Glutamatergic neuron (in vitro differentiated cells): Measurements from ENCODE around the gene GABRB1. TPM values are rescaled to one million over a fixed set of nuclear protein-coding genes. Genes with fewer than 3 reads are reported as not detected.

Experiments used
- DNase-seq: peaks from one replicate; pipeline ENCODE4 v3.0.0; 2022
- H3K27ac Mint-ChIP-seq: one replicate; pipeline ENCODE4 v1.8.0; 2020; ENCODE audit warnings: mild to moderate bottlenecking, mixed read lengths, inconsistent platforms; ENCODE audit not compliant: unreplicated experiment
- H3K27me3 Mint-ChIP-seq: one replicate; pipeline ENCODE4 v1.8.0; 2020; ENCODE audit warnings: mild to moderate bottlenecking, moderate library complexity, mixed read lengths, inconsistent platforms; ENCODE audit not compliant: unreplicated experiment
- H3K36me3 Mint-ChIP-seq: one replicate; pipeline ENCODE4 v1.8.0; 2020; ENCODE audit warnings: mild to moderate bottlenecking, mixed read lengths, inconsistent platforms; ENCODE audit not compliant: unreplicated experiment
- H3K4me1 Mint-ChIP-seq: one replicate; pipeline ENCODE4 v1.8.0; 2020; ENCODE audit warnings: mild to moderate bottlenecking, low read depth, mixed read lengths, inconsistent platforms; ENCODE audit not compliant: unreplicated experiment
- H3K4me3 Mint-ChIP-seq: one replicate; pipeline ENCODE4 v1.8.0; 2020; ENCODE audit warnings: mild to moderate bottlenecking, mixed read lengths, inconsistent platforms; ENCODE audit not compliant: unreplicated experiment
- H3K9me3 Mint-ChIP-seq: one replicate; pipeline ENCODE4 v1.8.0; 2020; ENCODE audit warnings: mild to moderate bottlenecking, moderate library complexity, mixed read lengths, inconsistent platforms; ENCODE audit not compliant: unreplicated experiment
- total RNA-seq: library from RNA; stranded (reverse); fragmentation: NEBNext Ultra II Directional; extraction: Animal tissue kit (Norgen Biotek cat#: 25700); gene quantifications from one replicate; pipeline ENCODE4 v1.2.1, GENCODE V29; 2021; ENCODE audit not compliant: unreplicated experiment
- TF ChIP-seq, protein P1 (sequence below): fragments of 200-600 bp; sonication (generic); IDR thresholded peaks from one replicate; pipeline ENCODE4 v1.5.0; 2021; ENCODE audit not compliant: partially characterized antibody, unreplicated experiment

GABRB1 gene
- total RNA-seq, 1 donor from 2014 or later: 4.9 TPM

GRCh38 chr4:47010347-47010911 is 20.9 kb upstream of the GABRB1 start:
- no peaks in the 10 kb centered on the region for H3K27me3 Mint-ChIP-seq
- no peak overlapping the region for H3K27ac Mint-ChIP-seq
- H3K9me3 Mint-ChIP-seq: no peaks in the 10 kb centered on the region
- no peak overlapping the region for H3K4me3 Mint-ChIP-seq
- no peak for DNase-seq
- no peaks in the 10 kb centered on the region for H3K36me3 Mint-ChIP-seq
- TF ChIP-seq, protein P1, sequence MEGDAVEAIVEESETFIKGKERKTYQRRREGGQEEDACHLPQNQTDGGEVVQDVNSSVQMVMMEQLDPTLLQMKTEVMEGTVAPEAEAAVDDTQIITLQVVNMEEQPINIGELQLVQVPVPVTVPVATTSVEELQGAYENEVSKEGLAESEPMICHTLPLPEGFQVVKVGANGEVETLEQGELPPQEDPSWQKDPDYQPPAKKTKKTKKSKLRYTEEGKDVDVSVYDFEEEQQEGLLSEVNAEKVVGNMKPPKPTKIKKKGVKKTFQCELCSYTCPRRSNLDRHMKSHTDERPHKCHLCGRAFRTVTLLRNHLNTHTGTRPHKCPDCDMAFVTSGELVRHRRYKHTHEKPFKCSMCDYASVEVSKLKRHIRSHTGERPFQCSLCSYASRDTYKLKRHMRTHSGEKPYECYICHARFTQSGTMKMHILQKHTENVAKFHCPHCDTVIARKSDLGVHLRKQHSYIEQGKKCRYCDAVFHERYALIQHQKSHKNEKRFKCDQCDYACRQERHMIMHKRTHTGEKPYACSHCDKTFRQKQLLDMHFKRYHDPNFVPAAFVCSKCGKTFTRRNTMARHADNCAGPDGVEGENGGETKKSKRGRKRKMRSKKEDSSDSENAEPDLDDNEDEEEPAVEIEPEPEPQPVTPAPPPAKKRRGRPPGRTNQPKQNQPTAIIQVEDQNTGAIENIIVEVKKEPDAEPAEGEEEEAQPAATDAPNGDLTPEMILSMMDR: no peak
- H3K4me1 Mint-ChIP-seq: no peaks in the 10 kb centered on the region

DNA sequence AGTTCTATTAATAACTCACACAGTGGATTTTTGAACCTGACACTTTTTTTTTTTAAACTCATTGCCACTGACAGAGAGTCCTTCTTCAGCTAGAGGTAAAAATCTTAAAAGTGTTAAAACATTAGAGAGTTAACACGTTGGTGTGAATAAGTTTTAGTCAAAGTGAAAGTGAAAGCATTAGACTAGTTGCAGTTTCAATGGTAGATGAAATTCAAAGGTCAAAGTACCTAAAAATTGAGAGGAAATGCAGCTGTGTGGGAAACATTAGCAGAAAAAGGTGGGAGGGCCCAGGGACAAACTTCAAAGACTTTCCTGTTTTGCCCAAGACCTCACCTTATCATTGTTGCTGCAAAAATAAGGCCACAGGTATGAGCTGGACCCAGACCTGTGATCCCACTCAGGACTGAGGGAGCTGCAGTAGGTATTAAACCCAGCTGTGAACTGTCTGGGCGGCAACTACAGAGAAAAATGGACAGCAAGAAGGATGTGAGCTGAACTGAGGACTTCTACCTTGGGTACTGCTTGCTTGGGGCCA is 20.4 kb upstream of the GABRB1 start:
- no peak overlapping the region for H3K4me3 Mint-ChIP-seq
- H3K36me3 Mint-ChIP-seq: no peaks in the 10 kb centered on the region
- no peak for DNase-seq
- H3K27me3 Mint-ChIP-seq: no peaks in the 10 kb centered on the region
- no peaks in the 10 kb centered on the region for H3K4me1 Mint-ChIP-seq
- no peak overlapping the region for H3K27ac Mint-ChIP-seq
- TF ChIP-seq, protein P1: no peak
- H3K9me3 Mint-ChIP-seq: no peaks in the 10 kb centered on the region

DNA sequence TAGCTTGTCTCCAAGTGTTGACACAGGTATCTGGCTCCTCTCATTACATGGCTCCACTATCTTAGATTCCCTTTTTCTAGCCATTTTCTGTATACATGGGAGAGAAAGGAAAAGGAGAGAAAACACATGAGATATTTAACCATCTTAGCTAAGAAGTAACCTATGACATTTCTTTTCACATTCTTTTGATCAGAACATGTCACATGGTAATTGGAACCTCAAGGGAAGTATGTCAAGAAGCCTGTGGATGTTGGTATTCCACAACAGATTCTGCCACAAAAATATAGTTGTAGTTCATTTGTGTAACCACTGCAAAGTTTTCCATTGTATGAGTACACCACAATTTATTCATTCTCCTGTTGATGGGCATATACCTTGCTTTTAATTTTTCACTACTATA is 18.7 kb upstream of the GABRB1 start:
- no peaks in the 10 kb centered on the region for H3K27me3 Mint-ChIP-seq
- no peak for DNase-seq
- H3K27ac Mint-ChIP-seq: no peak overlapping the region
- no peak overlapping the region for H3K4me3 Mint-ChIP-seq
- H3K36me3 Mint-ChIP-seq: no peaks in the 10 kb centered on the region
- TF ChIP-seq, protein P1: no peak
- no peaks in the 10 kb centered on the region for H3K9me3 Mint-ChIP-seq
- no peaks in the 10 kb centered on the region for H3K4me1 Mint-ChIP-seq

- Mint-ChIP-seq H3K4me1 (no peaks in the 10 kb centered on the region), H3K36me3 (no peaks in the 10 kb centered on the region), H3K27me3 (no peaks in the 10 kb centered on the region), H3K27ac (no peak overlapping the region), H3K4me3 (no peak overlapping the region), H3K9me3 (no peaks in the 10 kb centered on the region)
- TF ChIP-seq, protein P1: no peak
- DNase-seq: no peak
Observed at GRCh38 chr4:47013373-47013772, 18.0 kb upstream of the GABRB1 start.

DNA sequence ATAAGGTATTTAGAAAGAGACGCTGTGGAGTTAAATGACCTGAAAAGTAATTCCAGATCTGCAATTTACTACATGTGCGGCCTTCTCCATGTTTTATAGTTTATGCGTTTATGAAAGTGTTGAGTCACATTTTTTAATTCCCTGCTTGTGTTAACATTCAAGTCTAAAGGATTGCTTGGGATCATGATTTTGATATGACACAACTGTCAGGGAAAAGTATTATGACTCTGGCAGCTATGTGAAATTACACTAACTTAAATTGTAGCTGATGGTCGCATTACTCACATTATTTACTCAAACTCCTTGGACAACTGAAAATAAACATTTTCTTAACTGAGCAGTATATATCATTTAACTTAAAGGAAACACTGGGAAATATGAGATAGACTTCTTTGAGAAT is 14.3 kb upstream of the GABRB1 start:
- Mint-ChIP-seq H3K27me3 (no peaks in the 10 kb centered on the region), H3K4me1 (no peaks in the 10 kb centered on the region), H3K27ac (no peak overlapping the region), H3K9me3 (no peaks in the 10 kb centered on the region), H3K4me3 (no peak overlapping the region), H3K36me3 (no peaks in the 10 kb centered on the region)
- TF ChIP-seq, protein P1: no peak
- no peak for DNase-seq
